Stimulated activated CD4-positive, alpha-beta T cell treated with anti-CD3 and anti-CD28 coated beads, Interleukin-4, amount 100 ng/mL, for 48 hours (primary cell): Measurements from ENCODE around the gene SHMT1.
"Not testable (repeated sequence)": the region's sequence is repeated elsewhere in the genome, so short reads cannot be mapped to it uniquely, and the experiment has no call there.

Experiments used
- DNase-seq, 2 donors: peaks; one replicate each; pipeline ENCODE4 v3.0.0-alpha.2; 2020; ENCODE audit warnings: low read depth in 2 of 2

The SHMT1 gene

GRCh38 chr17:18326039-18326438 lies 37.3 kb downstream of the SHMT1 start:
- no peak for DNase-seq

- DNase-seq: no peak
Observed at GRCh38 chr17:18324140-18325050, 39.0 kb downstream of the SHMT1 start.

DNA sequence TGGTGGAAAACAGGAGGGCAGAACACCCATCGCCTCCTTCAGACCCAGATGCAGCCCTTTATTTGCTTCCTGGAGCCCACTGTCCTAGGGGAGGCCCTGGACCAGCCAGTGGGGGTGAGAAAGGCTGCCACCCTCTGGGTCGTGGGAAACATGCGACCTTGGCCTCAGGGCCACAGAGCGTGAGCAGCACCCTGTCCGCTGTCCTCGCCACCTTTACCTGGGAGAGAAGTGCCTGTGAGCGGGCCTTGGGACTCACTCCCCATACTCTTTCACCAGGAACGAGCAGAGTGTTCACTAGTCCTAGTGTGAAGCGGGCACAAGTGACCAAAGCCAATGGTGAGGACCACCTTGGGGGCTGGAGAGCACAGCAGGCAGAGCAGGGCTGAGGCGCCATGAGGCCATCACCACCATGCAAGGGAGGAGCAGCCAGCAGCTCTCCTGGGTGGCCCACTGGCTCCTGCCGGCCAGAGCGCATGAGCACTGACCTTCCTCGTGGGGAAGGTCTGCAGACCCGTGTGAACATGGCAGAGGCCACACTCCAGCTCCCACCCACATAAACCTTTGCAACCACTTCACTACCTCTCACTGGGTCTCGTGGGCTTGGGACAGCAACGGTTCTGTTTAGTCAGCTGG lies 39.7 kb downstream of the SHMT1 start:
- DNase-seq: no peak

DNA sequence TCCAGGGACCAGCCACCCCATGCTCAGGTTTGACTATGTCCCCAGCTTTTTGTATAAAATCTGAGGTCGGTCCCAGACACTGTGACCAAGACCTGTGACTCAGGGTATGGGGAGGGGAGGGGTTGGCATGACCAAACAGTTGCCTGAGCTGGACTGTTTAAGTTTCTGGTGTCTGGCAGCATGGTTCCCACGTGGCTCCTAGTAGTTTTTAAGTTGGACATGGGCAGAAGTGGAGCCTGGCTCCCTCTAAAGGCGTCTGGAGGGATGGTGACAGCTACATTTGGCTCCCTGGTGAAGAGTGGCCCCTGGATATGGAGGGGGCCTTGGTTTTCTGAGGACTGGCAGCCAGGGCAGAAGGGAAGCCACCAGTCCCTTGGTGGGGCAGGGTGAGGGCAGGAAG lies 40.3 kb downstream of the SHMT1 start:
- no peak for DNase-seq

DNA sequence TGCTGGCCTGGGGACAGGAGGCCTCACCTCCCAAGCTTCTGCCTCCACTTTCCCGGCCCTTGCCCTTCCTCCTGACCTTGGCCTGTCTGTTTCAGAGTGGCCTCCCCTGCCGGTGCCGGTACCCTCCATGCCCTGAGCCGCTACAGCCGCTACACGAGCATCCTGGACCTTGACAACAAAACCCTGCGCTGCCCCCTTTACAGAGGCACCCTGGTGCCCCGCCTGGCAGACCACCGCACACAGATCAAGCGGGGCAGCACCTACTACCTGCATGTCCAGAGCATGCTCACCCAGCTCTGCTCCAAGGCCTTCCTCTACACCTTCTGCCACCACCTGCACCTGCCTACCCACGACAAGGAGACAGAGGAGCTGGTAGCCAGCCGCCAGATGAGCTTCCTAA lies 40.8 kb downstream of the SHMT1 start:
- no peak for DNase-seq

DNA sequence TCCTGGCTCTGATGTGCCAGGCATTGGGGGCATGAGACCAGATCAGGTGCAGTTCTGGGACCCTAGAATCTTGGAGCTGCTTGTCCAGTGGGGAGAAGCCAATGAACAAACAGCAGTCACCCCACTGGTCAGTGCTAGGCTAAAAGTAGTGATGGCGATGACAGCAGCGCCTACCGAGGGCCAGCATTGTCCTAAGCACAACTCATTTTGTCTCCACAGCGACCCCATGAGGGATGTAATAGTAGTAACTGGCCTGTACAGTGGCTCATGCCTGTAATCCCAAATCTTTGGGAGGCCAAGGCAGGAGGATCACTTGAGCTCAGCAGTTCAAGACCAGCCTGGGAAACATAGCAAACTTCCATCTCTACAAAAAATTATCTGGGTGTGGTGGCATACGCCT lies 42.0 kb downstream of the SHMT1 start:
- DNase-seq: no peak

DNA sequence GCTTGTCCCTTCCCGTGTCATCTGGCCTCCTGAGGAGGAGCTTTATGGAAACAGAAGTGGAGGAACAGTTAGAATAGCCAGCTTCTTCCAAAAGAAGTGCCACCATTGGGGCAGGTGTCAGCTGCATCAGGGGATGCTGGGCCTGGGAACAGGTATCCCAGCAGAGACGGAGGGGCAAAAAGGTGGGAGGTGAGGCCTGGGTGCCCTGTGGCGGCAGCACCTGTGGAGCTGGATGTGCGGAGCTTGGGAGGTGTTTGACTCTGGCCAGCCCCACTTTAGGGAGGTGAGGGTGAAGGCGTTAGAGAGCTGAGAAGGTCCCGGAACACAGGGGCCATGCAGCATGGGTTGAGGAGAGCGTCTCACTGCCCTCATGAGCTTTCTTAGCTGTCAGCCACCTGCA lies 43.0 kb downstream of the SHMT1 start:
- no peak for DNase-seq

- DNase-seq: no peak
Observed at GRCh38 chr17:18319604-18320256, 43.6 kb downstream of the SHMT1 start.

- no peak for DNase-seq
Observed at GRCh38 chr17:18318771-18319450, 44.4 kb downstream of the SHMT1 start.

DNA sequence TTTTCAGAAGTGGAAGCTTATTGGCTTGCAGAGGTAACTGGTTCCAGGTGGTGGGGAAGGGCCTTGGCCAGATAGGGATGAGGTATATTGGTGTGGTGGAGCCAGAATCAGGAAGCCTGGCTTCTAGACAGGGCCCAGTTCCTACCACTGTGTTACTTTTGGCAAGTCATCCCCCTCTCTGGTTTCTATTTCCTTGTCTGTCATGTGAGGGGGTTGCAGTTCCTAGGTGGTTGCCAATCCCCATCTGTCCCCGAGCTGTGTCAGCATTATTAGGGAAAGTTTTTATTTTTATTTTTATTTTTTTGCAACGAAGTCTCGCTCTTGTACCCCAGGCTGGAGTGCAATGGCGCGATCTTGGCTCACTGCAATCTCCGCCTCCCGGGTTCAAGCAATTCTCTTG lies 45.2 kb downstream of the SHMT1 start:
- DNase-seq: no peak

DNA sequence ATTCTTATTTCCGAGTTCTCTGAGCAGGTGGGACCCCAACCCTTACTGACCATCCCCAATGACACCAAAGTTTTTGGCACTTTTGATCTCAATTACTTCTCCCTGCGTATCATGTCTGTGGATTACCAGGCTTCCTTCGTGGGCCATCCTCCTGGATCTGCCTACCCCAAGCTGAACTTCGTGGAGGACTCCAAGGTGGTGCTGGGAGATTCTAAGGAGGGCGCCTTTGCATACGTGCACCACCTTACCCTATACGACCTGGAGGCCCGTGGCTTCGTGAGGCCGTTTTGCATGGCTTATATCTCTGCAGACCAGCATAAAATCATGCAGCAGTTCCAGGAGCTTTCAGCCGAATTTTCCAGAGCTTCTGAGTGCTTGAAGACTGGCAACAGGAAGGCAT lies 47.4 kb downstream of the SHMT1 start:
- no peak for DNase-seq

DNA sequence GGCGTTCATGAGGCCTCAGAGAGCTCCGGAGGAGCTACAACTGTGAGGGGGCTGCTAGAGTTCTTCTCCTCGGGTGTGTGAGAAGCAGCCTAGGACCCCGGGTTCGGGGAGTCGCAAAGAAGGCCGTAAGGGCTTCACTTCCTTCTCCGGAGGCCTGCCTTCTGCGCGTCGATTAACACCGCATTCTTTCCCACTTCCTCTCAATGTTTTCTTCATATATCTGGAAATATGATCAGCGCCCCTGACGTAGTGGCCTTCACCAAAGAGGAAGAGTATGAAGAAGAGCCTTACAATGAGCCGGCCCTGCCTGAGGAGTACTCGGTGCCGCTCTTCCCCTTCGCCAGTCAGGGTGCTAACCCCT lies 47.8 kb downstream of the SHMT1 start:
- DNase-seq: no peak

GRCh38 chr17:18314731-18315561 lies 48.4 kb downstream of the SHMT1 start, which contains the start of the genes SMCR8 and TOP3A:
SMCR8 (plus strand) TSS chr17:18315293; CDS start chr17:18315790, 497 bp downstream.
TOP3A (minus strand) TSS chr17:18314994; CDS start chr17:18314778, 216 bp downstream.
- peak; percentile 97 to 98 for DNase-seq

DNA sequence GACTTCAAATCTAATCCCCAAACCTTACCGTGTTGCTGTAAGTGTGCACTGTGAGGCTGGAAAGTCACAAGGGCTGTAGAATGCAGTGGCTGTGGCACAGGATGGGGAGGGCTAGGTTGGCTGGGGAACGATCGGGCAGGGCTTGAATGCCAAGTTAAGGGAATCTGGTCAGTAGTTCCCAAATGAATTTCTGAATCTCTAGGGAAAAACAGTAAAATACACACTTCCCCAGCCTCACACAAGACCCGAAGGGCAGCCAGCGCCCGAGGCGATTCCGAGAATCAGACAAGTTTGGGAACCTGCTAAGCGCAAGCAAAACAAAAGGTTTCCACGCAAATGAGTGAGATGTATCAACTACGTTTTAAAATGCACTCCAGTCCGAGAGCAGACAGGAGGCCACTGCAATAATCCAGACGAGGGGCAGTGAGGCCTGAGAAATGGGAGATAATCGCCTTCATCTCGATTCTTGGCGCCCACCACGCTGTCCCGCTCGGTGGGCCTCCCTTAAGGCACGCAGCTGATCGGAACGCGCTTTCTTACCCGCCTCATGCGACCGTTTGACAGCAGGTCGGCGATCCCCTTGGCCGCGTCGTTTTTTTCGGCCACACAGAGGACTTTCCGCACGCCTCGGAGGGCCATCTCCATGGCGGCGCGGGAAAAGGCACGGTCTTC lies 49.2 kb downstream of the SHMT1 start:
- no peak for DNase-seq

DNA sequence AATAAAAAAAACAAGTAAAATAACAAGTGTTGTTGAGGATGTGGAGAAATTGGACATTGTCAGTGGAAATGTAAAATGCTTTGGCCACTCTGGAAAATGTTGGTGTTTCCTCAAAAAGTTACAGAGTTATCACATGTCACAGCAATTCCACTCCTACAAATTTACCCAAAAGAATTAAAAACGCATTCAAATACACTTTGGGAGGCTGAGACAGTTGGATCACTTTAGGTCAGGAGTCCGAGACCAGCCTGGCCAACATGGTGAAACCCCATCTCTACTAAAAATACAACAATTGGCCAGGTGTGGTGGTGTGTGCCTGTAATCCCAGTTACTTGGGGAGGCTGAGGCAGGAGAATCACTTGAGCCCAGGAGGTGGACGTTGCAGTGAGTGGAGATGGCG lies 54.1 kb downstream of the SHMT1 start:
- no peak for DNase-seq

GRCh38 chr17:18303206-18303605 lies 60.1 kb downstream of the SHMT1 start:
- not testable (repeated sequence) for DNase-seq

GRCh38 chr17:18300725-18301480 lies 62.4 kb downstream of the SHMT1 start:
- no peak for DNase-seq

- DNase-seq: not testable (repeated sequence)
Observed at GRCh38 chr17:18298061-18298460, 65.3 kb downstream of the SHMT1 start.

DNA sequence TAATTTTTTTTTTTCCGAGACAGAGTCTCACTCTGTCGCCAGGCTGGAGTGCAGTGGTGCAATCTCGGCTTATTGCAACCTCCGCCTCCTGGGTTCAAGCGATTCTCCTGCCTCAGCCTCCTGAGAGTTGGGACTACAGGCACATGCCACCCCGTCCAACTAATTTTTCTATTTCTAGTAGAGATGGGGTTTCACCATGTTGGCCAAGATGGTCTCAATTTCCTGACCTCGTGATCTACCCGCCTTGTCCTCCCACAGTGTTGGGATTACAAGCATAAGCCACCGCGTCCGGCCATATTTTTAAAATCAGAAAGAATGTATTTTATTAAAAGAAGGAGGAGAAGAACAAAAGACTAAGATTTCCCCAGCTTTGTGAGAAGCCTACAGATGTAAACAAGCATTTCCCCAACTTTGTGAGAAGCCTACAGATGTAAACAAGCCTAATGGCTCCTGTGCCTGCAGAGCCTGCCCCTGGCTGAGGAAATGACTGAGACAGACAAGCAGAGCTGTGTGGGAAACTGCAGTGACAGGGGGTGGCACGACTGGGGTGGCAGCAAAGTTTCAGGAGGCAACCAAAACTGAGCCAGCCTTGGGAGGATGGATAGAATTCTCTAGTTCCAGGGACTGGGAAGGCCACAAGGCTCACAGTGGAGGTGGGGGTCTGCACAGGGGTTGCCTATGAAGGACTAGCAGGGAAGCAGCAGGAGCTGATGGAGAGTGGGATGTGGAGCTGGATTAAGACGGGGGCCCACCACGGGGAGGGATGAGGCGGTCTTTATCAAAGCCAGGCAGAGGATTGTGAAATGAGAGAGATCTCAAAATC lies 71.4 kb downstream of the SHMT1 start:
- no peak for DNase-seq
